Vagina (tissue), 2 donors: ENCODE measurements around the gene DSEL. TPM values are rescaled to one million over a fixed set of nuclear protein-coding genes. Genes with fewer than 3 reads are reported as not detected.
A peak's percentile ranks its signal among the peaks of the same experiment; 100 is the strongest.

ENCODE experiments used
- DNase-seq, 2 donors: peaks; one replicate each; pipeline ENCODE4 v3.0.0-alpha.2; 2017; ENCODE audit errors: extremely low spot score in 2 of 2
- H3K27ac ChIP-seq: fragments of 200-600 bp; sonication (generic); one replicate; pipeline ENCODE4 v1.5.1; 2019
- H3K27me3 ChIP-seq: fragments of 200-600 bp; sonication (generic); one replicate; pipeline ENCODE4 v1.5.1; 2019
- H3K36me3 ChIP-seq, 2 donors: fragments of 200-600 bp; sonication (generic); one replicate each; pipeline ENCODE4 v1.5.1; 2017 to 2019
- H3K4me1 ChIP-seq: fragments of 200-600 bp; sonication (generic); one replicate; pipeline ENCODE4 v1.5.1; 2019
- H3K4me3 ChIP-seq, 2 donors: fragments of 200-600 bp; sonication (generic); 1 replicate in 1 of 2; 2 replicates in 1 of 2; pipeline ENCODE4 v1.5.1; 2016 to 2019
- H3K9me3 ChIP-seq: fragments of 200-600 bp; sonication (generic); one replicate; pipeline ENCODE4 v1.5.1; 2019
- CTCF ChIP-seq, 3 experiments: fragments of 450-650 bp in 2 of 3; fragments of 200-600 bp in 1 of 3; sonication (generic) in 1 of 3; IDR thresholded peaks; one replicate each; pipeline ENCODE4 v1.5.1; 2017 to 2019; ENCODE audit warnings: antibody characterized with exemption in 3 of 3, mild to moderate bottlenecking in 2 of 3, moderate library complexity in 2 of 3
- POLR2A ChIP-seq, 2 donors: fragments of 450-650 bp; IDR thresholded peaks; one replicate each; pipeline ENCODE4 v1.6.1; 2017; ENCODE audit warnings: antibody characterized with exemption in 2 of 2, mild to moderate bottlenecking in 2 of 2, moderate library complexity in 2 of 2
- POLR2AphosphoS5 ChIP-seq, 2 donors: sonication (generic); formaldehyde crosslinking; IDR thresholded peaks; one replicate each; pipeline ENCODE4 v1.9.0; 2017; ENCODE audit warnings: antibody characterized with exemption in 2 of 2, mild to moderate bottlenecking in 2 of 2, low read depth in 1 of 2; ENCODE audit not compliant: insufficient read depth in 1 of 2
- intact Hi-C: fragments of 100-400 bp; cut with DNase I; formaldehyde crosslinking; loops from one replicate; pipeline ENCODE4 v1.15.1; 2023
- total RNA-seq: library from RNA; depleted of rRNA; stranded (reverse); fragments of >200 nt; gene quantifications from one replicate; pipeline ENCODE4 v1.2.3, GENCODE V29; 2016

The DSEL gene
- total RNA-seq, 1 donor from 2014 or later: 7.6 TPM

GRCh38 chr18:67519592-67519991 is 3.1 kb upstream of the DSEL start:
- no peaks in the 10 kb centered on the region for H3K36me3 ChIP-seq
- no peaks in the 10 kb centered on the region for H3K27me3 ChIP-seq
- peaks cover 20% of the 10 kb centered on the region for H3K4me1 ChIP-seq
- peak overlapping the region; percentile 48 for H3K27ac ChIP-seq
- H3K9me3 ChIP-seq: no peaks in the 10 kb centered on the region
- intact Hi-C loops: no loop called here
- no peak for TF ChIP-seq CTCF (IDR thresholded peaks at IDR 0.05)
- TF ChIP-seq POLR2A (IDR thresholded peaks at IDR 0.05): no peak
- TF ChIP-seq POLR2AphosphoS5 (IDR thresholded peaks at IDR 0.05; ENCODE audit: insufficient read depth in 1 of 2, low read depth in 1 of 2): no peak
- H3K4me3 ChIP-seq: no peak overlapping the region
- DNase-seq: no peak

DNA sequence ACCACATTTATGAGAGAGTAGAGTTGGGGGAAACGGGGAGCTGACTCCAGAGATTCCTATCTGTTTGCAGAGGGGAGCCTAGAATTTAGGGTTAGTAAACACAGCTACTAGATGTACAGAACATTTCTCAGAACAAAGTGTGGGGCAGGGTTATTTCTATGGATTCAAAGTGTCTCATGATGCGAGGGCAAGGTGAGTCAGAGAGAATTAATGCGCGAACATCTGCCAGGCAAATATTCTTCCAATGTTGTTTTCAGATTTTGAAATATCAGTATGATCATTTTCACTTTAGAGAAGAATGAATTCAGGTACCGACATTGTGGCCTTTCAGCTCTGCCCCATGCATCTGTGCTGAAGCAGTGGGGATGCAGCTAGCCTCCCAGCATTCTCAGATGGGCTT is 2.0 kb upstream of the DSEL start:
- H3K4me1 ChIP-seq: peaks cover 20% of the 10 kb centered on the region
- intact Hi-C loops: no loop called here
- no peaks in the 10 kb centered on the region for H3K36me3 ChIP-seq
- peak overlapping the region; percentile 84 for H3K27ac ChIP-seq
- H3K9me3 ChIP-seq: no peaks in the 10 kb centered on the region
- H3K4me3 ChIP-seq: no peak overlapping the region
- no peak for DNase-seq
- H3K27me3 ChIP-seq: no peaks in the 10 kb centered on the region
- TF ChIP-seq POLR2A (IDR thresholded peaks at IDR 0.05) (no peak), POLR2AphosphoS5 (IDR thresholded peaks at IDR 0.05; ENCODE audit: insufficient read depth in 1 of 2, low read depth in 1 of 2) (no peak), CTCF (IDR thresholded peaks at IDR 0.05) (no peak)

- Histone ChIP-seq H3K9me3 (no peaks in the 10 kb centered on the region), H3K27ac (peak overlapping the region; percentile 84), H3K36me3 (no peaks in the 10 kb centered on the region), H3K27me3 (no peaks in the 10 kb centered on the region), H3K4me1 (peaks cover 20% of the 10 kb centered on the region), H3K4me3 (peak overlapping the region; percentile 71 to 98)
- no peak for DNase-seq
- TF ChIP-seq POLR2AphosphoS5 (IDR thresholded peaks at IDR 0.05; ENCODE audit: insufficient read depth in 1 of 2, low read depth in 1 of 2): no peak
- no peak for TF ChIP-seq POLR2A (IDR thresholded peaks at IDR 0.05)
- no peak for TF ChIP-seq CTCF (IDR thresholded peaks at IDR 0.05)
- intact Hi-C loops: no loop called here
Measured at GRCh38 chr18:67517444-67517765, 885 bp upstream of the DSEL start.

GRCh38 chr18:67515942-67516538 is 480 bp downstream of the DSEL start:
- H3K4me3 ChIP-seq: peak overlapping the region; percentile 71 to 98
- no peaks in the 10 kb centered on the region for H3K9me3 ChIP-seq
- H3K27ac ChIP-seq: peak overlapping the region; percentile 84
- no peaks in the 10 kb centered on the region for H3K36me3 ChIP-seq
- H3K4me1 ChIP-seq: peaks cover 20% of the 10 kb centered on the region
- TF ChIP-seq POLR2A (IDR thresholded peaks at IDR 0.05): no peak
- peak; percentile 23 to 77 (median 63) for TF ChIP-seq CTCF (IDR thresholded peaks at IDR 0.05)
- peak in 1 of 2 donors; percentile 19 for TF ChIP-seq POLR2AphosphoS5 (IDR thresholded peaks at IDR 0.05; ENCODE audit: insufficient read depth in 1 of 2, low read depth in 1 of 2)
- intact Hi-C loops: no loop called here
- no peaks in the 10 kb centered on the region for H3K27me3 ChIP-seq
- peak in 1 of 2 donors; percentile 95 for DNase-seq

DNA sequence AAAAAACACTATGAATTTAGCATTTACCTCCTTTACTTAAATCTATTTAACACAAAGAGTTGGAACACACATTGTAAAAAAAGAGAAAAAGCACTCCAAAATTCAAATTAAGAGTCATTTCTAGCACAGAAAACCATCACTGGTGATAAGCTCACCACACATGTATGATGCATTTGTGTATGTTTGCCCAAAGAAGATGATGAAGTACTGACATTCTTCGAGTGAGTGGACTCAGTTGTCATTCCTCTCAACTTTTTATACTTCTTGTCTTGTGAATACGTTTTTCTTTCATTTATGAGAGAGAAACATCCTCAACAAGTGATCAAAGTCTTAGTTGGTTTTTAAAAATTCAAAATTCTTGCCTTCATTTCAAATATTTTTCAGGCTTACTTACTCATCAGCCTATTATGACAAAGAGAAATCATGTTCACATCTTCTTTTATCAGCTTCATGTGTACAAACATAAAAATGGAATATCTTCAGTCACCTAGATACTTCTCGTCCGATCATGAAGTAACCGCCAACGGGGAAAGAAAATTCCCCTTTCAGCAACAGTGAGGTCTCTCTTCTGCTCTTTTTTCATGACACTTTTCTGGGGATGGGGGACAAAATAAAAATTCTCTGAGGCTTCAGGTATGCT is 1.5 kb downstream of the DSEL start:
- intact Hi-C loops: no loop called here
- TF ChIP-seq POLR2AphosphoS5 (IDR thresholded peaks at IDR 0.05; ENCODE audit: insufficient read depth in 1 of 2, low read depth in 1 of 2): no peak
- no peak for TF ChIP-seq POLR2A (IDR thresholded peaks at IDR 0.05)
- no peak for TF ChIP-seq CTCF (IDR thresholded peaks at IDR 0.05)
- no peaks in the 10 kb centered on the region for H3K27me3 ChIP-seq
- H3K9me3 ChIP-seq: no peaks in the 10 kb centered on the region
- H3K27ac ChIP-seq: no peak overlapping the region
- H3K36me3 ChIP-seq: no peaks in the 10 kb centered on the region
- DNase-seq: no peak
- peaks cover 20% of the 10 kb centered on the region for H3K4me1 ChIP-seq
- peak overlapping the region in 1 of 2 donors; percentile 71 for H3K4me3 ChIP-seq
